HUES48 (cell line): ENCODE data around the gene HOXA6.

Experiments
- H3K27ac ChIP-seq: one replicate; pipeline ENCODE4 v1.7.0; 2013; ENCODE audit warnings: low read depth, low read length, inconsistent platforms
- H3K27me3 ChIP-seq: 2 replicates; pipeline ENCODE4 v1.6.1; 2013; ENCODE audit warnings: mild to moderate bottlenecking, low read length; ENCODE audit not compliant: control insufficient read depth, insufficient read depth
- H3K36me3 ChIP-seq: 2 replicates; pipeline ENCODE4 v1.6.1; 2013; ENCODE audit warnings: low read length; ENCODE audit not compliant: control insufficient read depth, insufficient read depth
- H3K4me1 ChIP-seq: 2 replicates; pipeline ENCODE4 v1.6.1; 2013; ENCODE audit warnings: mild to moderate bottlenecking, low read length; ENCODE audit not compliant: control insufficient read depth, insufficient read depth
- H3K4me3 ChIP-seq: 2 replicates; pipeline ENCODE4 v1.5.1; 2013; ENCODE audit warnings: mild to moderate bottlenecking, low read depth, low read length
- H3K9ac ChIP-seq: 2 replicates; pipeline ENCODE4 v1.6.1; 2013; ENCODE audit warnings: mild to moderate bottlenecking, low read depth, low read length, moderate library complexity
- H3K9me3 ChIP-seq: 2 replicates; pipeline ENCODE4 v1.6.1; 2013; ENCODE audit warnings: low read length; ENCODE audit not compliant: control insufficient read depth, insufficient read depth

HOXA6 gene

GRCh38 chr7:27137640-27138315, 9.8 kb downstream of the HOXA6 start:
- no peaks in the 10 kb centered on the region for H3K4me1 ChIP-seq
- no peak overlapping the region for H3K27ac ChIP-seq
- H3K9ac ChIP-seq: no peak overlapping the region
- H3K27me3 ChIP-seq: peaks cover 100% of the 10 kb centered on the region
- H3K36me3 ChIP-seq: no peaks in the 10 kb centered on the region
- no peaks in the 10 kb centered on the region for H3K9me3 ChIP-seq
- H3K4me3 ChIP-seq: no peak overlapping the region

- H3K27ac ChIP-seq: no peak overlapping the region
- H3K4me3 ChIP-seq: no peak overlapping the region
- H3K36me3 ChIP-seq: no peaks in the 10 kb centered on the region
- H3K9me3 ChIP-seq: no peaks in the 10 kb centered on the region
- H3K4me1 ChIP-seq: no peaks in the 10 kb centered on the region
- H3K27me3 ChIP-seq: peaks cover 100% of the 10 kb centered on the region
- no peak overlapping the region for H3K9ac ChIP-seq
These were observed 13.2 kb downstream of the HOXA6 start for GRCh38 chr7:27134392-27134791.

- no peaks in the 10 kb centered on the region for H3K4me1 ChIP-seq
These were observed 14.0 kb downstream of the HOXA6 start for GRCh38 chr7:27133409-27134231.

GRCh38 chr7:27132978-27133377, 14.6 kb downstream of the HOXA6 start:
- H3K9me3 ChIP-seq: no peaks in the 10 kb centered on the region
- H3K4me1 ChIP-seq: no peaks in the 10 kb centered on the region
- no peaks in the 10 kb centered on the region for H3K36me3 ChIP-seq
- H3K9ac ChIP-seq: no peak overlapping the region
- H3K4me3 ChIP-seq: no peak overlapping the region
- H3K27me3 ChIP-seq: peaks cover 100% of the 10 kb centered on the region
- H3K27ac ChIP-seq: no peak overlapping the region

More at GRCh38 chr7:27133409-27134231, 14.0 kb downstream of the HOXA6 start:
- Histone ChIP-seq H3K9me3 (no peaks in the 10 kb centered on the region), H3K4me3 (no peak overlapping the region), H3K9ac (no peak overlapping the region), H3K27me3 (peaks cover 100% of the 10 kb centered on the region), H3K36me3 (no peaks in the 10 kb centered on the region), H3K27ac (no peak overlapping the region)

GRCh38 chr7:27132214-27132613, 15.4 kb downstream of the HOXA6 start:
- Histone ChIP-seq H3K4me1 (no peaks in the 10 kb centered on the region), H3K9ac (no peak overlapping the region), H3K27me3 (peaks cover 100% of the 10 kb centered on the region), H3K27ac (no peak overlapping the region), H3K9me3 (no peaks in the 10 kb centered on the region), H3K4me3 (no peak overlapping the region), H3K36me3 (no peaks in the 10 kb centered on the region)

GRCh38 chr7:27131390-27131819, 16.2 kb downstream of the HOXA6 start:
- H3K4me1 ChIP-seq: no peaks in the 10 kb centered on the region
- no peak overlapping the region for H3K27ac ChIP-seq
- H3K9ac ChIP-seq: no peak overlapping the region
- no peaks in the 10 kb centered on the region for H3K36me3 ChIP-seq
- no peaks in the 10 kb centered on the region for H3K9me3 ChIP-seq
- peak overlapping the region; percentile 63; the same call in 1 of the 2 replicates for H3K4me3 ChIP-seq
- peaks cover 100% of the 10 kb centered on the region for H3K27me3 ChIP-seq

GRCh38 chr7:27130540-27131389, 16.8 kb downstream of the HOXA6 start, which contains the start of gene HOXA4:
HOXA4 (minus strand) TSS chr7:27130757; CDS start chr7:27130733, 24 bp downstream.
- peaks cover 100% of the 10 kb centered on the region for H3K27me3 ChIP-seq
- no peak within 1 kb of the TSS for H3K27ac ChIP-seq
- peak within 1 kb of the TSS; percentile 63; the same call in 1 of the 2 replicates for H3K4me3 ChIP-seq
- no peak within 1 kb of the TSS for H3K9ac ChIP-seq
- no peaks in the 10 kb centered on the region for H3K4me1 ChIP-seq
- no peaks in the 10 kb centered on the region for H3K36me3 ChIP-seq
- no peaks in the 10 kb centered on the region for H3K9me3 ChIP-seq

GRCh38 chr7:27129729-27130539, 17.6 kb downstream of the HOXA6 start:
- H3K27ac ChIP-seq: no peak overlapping the region
- no peak overlapping the region for H3K9ac ChIP-seq
- no peaks in the 10 kb centered on the region for H3K9me3 ChIP-seq
- H3K36me3 ChIP-seq: no peaks in the 10 kb centered on the region
- no peaks in the 10 kb centered on the region for H3K4me1 ChIP-seq
- peaks cover 100% of the 10 kb centered on the region for H3K27me3 ChIP-seq
- H3K4me3 ChIP-seq: peak overlapping the region; percentile 34; the same call in 1 of the 2 replicates

- Histone ChIP-seq H3K9me3 (no peaks in the 10 kb centered on the region), H3K27me3 (peaks cover 100% of the 10 kb centered on the region), H3K27ac (no peak overlapping the region), H3K4me1 (no peaks in the 10 kb centered on the region), H3K9ac (no peak overlapping the region), H3K4me3 (no peak overlapping the region), H3K36me3 (no peaks in the 10 kb centered on the region)
These were observed 18.5 kb downstream of the HOXA6 start for GRCh38 chr7:27128776-27129728.
